ENCODE results near the gene DDX20.
"Not testable (repeated sequence)": the region's sequence is repeated elsewhere in the genome, so short reads cannot be mapped to it uniquely, and the experiment has no call there.

The DDX20 gene

GRCh38 chr1:111739925-111740765 lies 15.6 kb upstream of the DDX20 start:
- peak overlapping the region; percentile 52 for H2AFZ ChIP-seq (ENCODE audit: low read depth, low read length, severe bottlenecking)
- H3K4me2 ChIP-seq (ENCODE audit: low read depth, low read length, poor library complexity, severe bottlenecking), result peak overlapping the region; percentile 59
- no peaks in the 10 kb centered on the region for H3K9me3 ChIP-seq (ENCODE audit: insufficient read depth, low read length)
- H3F3A ChIP-seq (ENCODE audit: insufficient read depth), result no peaks in the 10 kb centered on the region
- H3K4me3 ChIP-seq (ENCODE audit: insufficient read depth, low read length, poor library complexity, severe bottlenecking), result peak overlapping the region; percentile 57
- H3K27me3 ChIP-seq (ENCODE audit: low read length), result no peaks in the 10 kb centered on the region
- TF ChIP-seq EZH2phosphoT487 (conservative IDR thresholded peaks at IDR 0.05; ENCODE audit: low read length) (no peak), CTCF (IDR thresholded peaks at IDR 0.05; ENCODE audit: insufficient read depth, low read length, poor library complexity, severe bottlenecking) (no peak)
- no peak overlapping the region for H3K27ac ChIP-seq (ENCODE audit: low read depth, low read length)
- H4K20me1 ChIP-seq (ENCODE audit: low read depth, low read length), result no peaks in the 10 kb centered on the region
- H3K79me2 ChIP-seq (ENCODE audit: insufficient read depth, low read length), result no peaks in the 10 kb centered on the region
- H3K9ac ChIP-seq (ENCODE audit: low read length), result peak overlapping the region; percentile 79
- H3K36me3 ChIP-seq (ENCODE audit: low read length), result no peaks in the 10 kb centered on the region; the same call in 1 of the 2 replicates
- no peaks in the 10 kb centered on the region for H3K9me2 ChIP-seq (replicated peaks; ENCODE audit: insufficient read depth, low read length)

GRCh38 chr1:111742292-111742691 lies 13.4 kb upstream of the DDX20 start:
- H3K4me2 ChIP-seq (ENCODE audit: low read depth, low read length, poor library complexity, severe bottlenecking); H3K9ac ChIP-seq (ENCODE audit: low read length); H3F3A ChIP-seq (ENCODE audit: insufficient read depth); H3K79me2 ChIP-seq (ENCODE audit: insufficient read depth, low read length); H2AFZ ChIP-seq (ENCODE audit: low read depth, low read length, severe bottlenecking); H3K9me3 ChIP-seq (ENCODE audit: insufficient read depth, low read length); H3K27me3 ChIP-seq (ENCODE audit: low read length); H3K27ac ChIP-seq (ENCODE audit: low read depth, low read length); H4K20me1 ChIP-seq (ENCODE audit: low read depth, low read length); H3K4me3 ChIP-seq (ENCODE audit: insufficient read depth, low read length, poor library complexity, severe bottlenecking); H3K9me2 ChIP-seq (replicated peaks; ENCODE audit: insufficient read depth, low read length); H3K36me3 ChIP-seq (ENCODE audit: low read length): not testable (repeated sequence)

GRCh38 chr1:111742938-111743549 lies 12.7 kb upstream of the DDX20 start:
- Histone ChIP-seq H3K4me2 (ENCODE audit: low read depth, low read length, poor library complexity, severe bottlenecking) (no peak overlapping the region), H3K9me3 (ENCODE audit: insufficient read depth, low read length) (no peaks in the 10 kb centered on the region), H3F3A (ENCODE audit: insufficient read depth) (no peaks in the 10 kb centered on the region), H3K9me2 (replicated peaks; ENCODE audit: insufficient read depth, low read length) (no peaks in the 10 kb centered on the region), H3K79me2 (ENCODE audit: insufficient read depth, low read length) (no peaks in the 10 kb centered on the region), H3K27me3 (ENCODE audit: low read length) (no peaks in the 10 kb centered on the region), H3K36me3 (ENCODE audit: low read length) (no peaks in the 10 kb centered on the region), H4K20me1 (ENCODE audit: low read depth, low read length) (no peaks in the 10 kb centered on the region), H3K9ac (ENCODE audit: low read length) (no peak overlapping the region), H3K4me3 (ENCODE audit: insufficient read depth, low read length, poor library complexity, severe bottlenecking) (no peak overlapping the region), H3K27ac (ENCODE audit: low read depth, low read length) (no peak overlapping the region), H2AFZ (ENCODE audit: low read depth, low read length, severe bottlenecking) (no peak overlapping the region)
- no peak for TF ChIP-seq CTCF (IDR thresholded peaks at IDR 0.05; ENCODE audit: insufficient read depth, low read length, poor library complexity, severe bottlenecking)
- TF ChIP-seq EZH2phosphoT487 (conservative IDR thresholded peaks at IDR 0.05; ENCODE audit: low read length), result no peak

GRCh38 chr1:111743679-111744101 lies 12.0 kb upstream of the DDX20 start:
- Histone ChIP-seq H4K20me1 (ENCODE audit: low read depth, low read length) (no peaks in the 10 kb centered on the region), H3K36me3 (ENCODE audit: low read length) (no peaks in the 10 kb centered on the region), H3K9me2 (replicated peaks; ENCODE audit: insufficient read depth, low read length) (no peaks in the 10 kb centered on the region), H3K79me2 (ENCODE audit: insufficient read depth, low read length) (no peaks in the 10 kb centered on the region), H3K9ac (ENCODE audit: low read length) (no peak overlapping the region), H3F3A (ENCODE audit: insufficient read depth) (no peaks in the 10 kb centered on the region), H3K4me2 (ENCODE audit: low read depth, low read length, poor library complexity, severe bottlenecking) (no peak overlapping the region), H3K27me3 (ENCODE audit: low read length) (no peaks in the 10 kb centered on the region), H3K9me3 (ENCODE audit: insufficient read depth, low read length) (no peaks in the 10 kb centered on the region), H3K27ac (ENCODE audit: low read depth, low read length) (no peak overlapping the region), H2AFZ (ENCODE audit: low read depth, low read length, severe bottlenecking) (no peak overlapping the region), H3K4me3 (ENCODE audit: insufficient read depth, low read length, poor library complexity, severe bottlenecking) (no peak overlapping the region)
- TF ChIP-seq CTCF (IDR thresholded peaks at IDR 0.05; ENCODE audit: insufficient read depth, low read length, poor library complexity, severe bottlenecking) (no peak), EZH2phosphoT487 (conservative IDR thresholded peaks at IDR 0.05; ENCODE audit: low read length) (no peak)

Data from SU-DHL-6 (cell line).